ENCODE data around the gene TLCD1.
"Not testable (repeated sequence)": the region's sequence is repeated elsewhere in the genome, so short reads cannot be mapped to it uniquely, and the experiment has no call there.

DNA sequence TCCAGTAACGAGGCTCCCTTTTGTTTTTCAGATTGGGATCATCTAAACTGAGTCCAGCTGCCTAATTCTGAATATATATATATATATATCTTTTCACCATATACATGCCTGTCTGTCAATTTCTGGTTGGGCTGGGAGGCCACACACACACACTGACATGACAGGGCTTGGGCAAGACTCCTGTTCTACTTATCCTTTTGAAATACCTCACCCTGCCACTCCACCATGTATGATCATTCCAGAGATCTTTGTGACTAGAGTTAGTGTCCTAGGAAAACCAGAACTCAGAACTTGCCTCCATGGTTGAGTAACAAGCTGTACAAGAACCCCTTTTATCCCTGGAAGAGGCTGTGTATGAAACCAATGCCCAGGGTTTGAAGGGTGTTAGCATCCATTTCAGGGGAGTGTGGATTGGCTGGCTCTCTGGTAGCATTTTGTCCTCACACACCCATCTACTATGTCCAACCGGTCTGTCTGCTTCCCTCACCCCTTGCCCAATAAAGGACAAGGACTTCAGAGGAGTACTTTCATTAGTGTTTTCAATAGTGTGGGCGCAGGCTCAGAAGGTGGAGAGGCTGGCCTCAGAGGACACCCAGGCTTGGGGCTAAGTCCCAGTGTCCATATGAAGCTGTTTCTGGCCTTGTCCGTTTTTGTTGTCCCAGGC is 2.1 kb downstream of the TLCD1 start:
- TF ChIP-seq CTCF (IDR thresholded peaks at IDR 0.05; ENCODE audit: insufficient read depth, low read length, poor library complexity, severe bottlenecking); EZH2phosphoT487 (conservative IDR thresholded peaks at IDR 0.05; ENCODE audit: low read length): not testable (repeated sequence)
